Panc1 (cell line): Measurements from ENCODE around the gene PDPK1. TPM values are rescaled to one million over a fixed set of nuclear protein-coding genes. Genes with fewer than 3 reads are reported as not detected.

Experiments
- ATAC-seq: fragments of 200-7000 bp; cut with Tn5 transposase; 2 replicates; pipeline ENCODE4 v1.9.1; 2020; ENCODE audit warnings: mild to moderate bottlenecking, moderate library complexity
- BruUV-seq: library from RNA; stranded (reverse); fragments of 400-500 nt; replicated peaks from 2 replicates; lab custom pipeline; 2021; lab: Mats Ljungman, UMichigan
- CTCF ChIA-PET: fragments of 300-600 bp; sonication (Branson Sonifier 250); formaldehyde crosslinking; loops from one replicate; lab custom pipeline; 2022; ENCODE audit warnings: antibody characterized with exemption; lab: Charles Lee
- POLR2A ChIA-PET: fragments of 300-600 bp; sonication (Branson Sonifier 250); formaldehyde crosslinking; loops from one replicate; lab custom pipeline; 2022; ENCODE audit warnings: antibody characterized with exemption; lab: Charles Lee
- DNase-seq: peaks from one replicate; pipeline ENCODE4 v3.0.0-alpha.2; 2010; ENCODE audit warnings: low read depth, low spot score
- H3K27ac ChIP-seq: 2 replicates; pipeline ENCODE4 v1.5.1; 2011; ENCODE audit warnings: mild to moderate bottlenecking, low read length, inconsistent platforms
- H3K27me3 ChIP-seq: fragments of 200-500 bp; sonication (Bioruptor generic); 2 replicates; pipeline ENCODE4 v1.6.0; 2014; ENCODE audit warnings: low read length, inconsistent platforms; ENCODE audit not compliant: control insufficient read depth, insufficient read depth
- H3K36me3 ChIP-seq: fragments of 200-500 bp; sonication (Bioruptor generic); 2 replicates; pipeline ENCODE4 v1.5.1; 2014; ENCODE audit warnings: inconsistent platforms, mild to moderate bottlenecking, low read length, moderate library complexity; ENCODE audit not compliant: control insufficient read depth, insufficient read depth
- H3K4me1 ChIP-seq: 2 replicates; pipeline ENCODE4 v1.5.1; 2011; ENCODE audit warnings: inconsistent platforms, mild to moderate bottlenecking, low read length, moderate library complexity; ENCODE audit not compliant: control insufficient read depth, insufficient read depth
- H3K4me3 ChIP-seq, 2 experiments: 2 replicates each; pipeline ENCODE4 v1.5.1; 2011 to 2012; ENCODE audit warnings: low read depth in 2 of 2, low read length in 2 of 2, mild to moderate bottlenecking in 2 of 2, inconsistent platforms in 1 of 2, moderate library complexity in 1 of 2
- H3K9me3 ChIP-seq: fragments of 200-500 bp; sonication (Bioruptor generic); 2 replicates; pipeline ENCODE4 v1.5.1; 2014; ENCODE audit warnings: low read depth, mild to moderate bottlenecking, inconsistent platforms, low read length, moderate library complexity; ENCODE audit not compliant: control insufficient read depth, insufficient read depth
- POLR2AphosphoS5 ChIP-seq: IDR thresholded peaks from 2 replicates; pipeline ENCODE4 v1.6.1; 2012; ENCODE audit warnings: mild to moderate bottlenecking, low read depth, low read length, moderate library complexity
- SIN3A ChIP-seq: IDR thresholded peaks from 2 replicates; pipeline ENCODE4 v1.6.1; 2012; ENCODE audit warnings: low read depth, mild to moderate bottlenecking, low read length, moderate library complexity, borderline replicate concordance; ENCODE audit not compliant: insufficient read depth
- TCF7L2 ChIP-seq: IDR thresholded peaks from 2 replicates; pipeline ENCODE4 v1.6.1; 2011; ENCODE audit warnings: mild to moderate bottlenecking, low read depth, low read length, inconsistent platforms
- in situ Hi-C: cut with HindIII; loops from 2 replicates; pipeline ENCODE4 v1.10.0; 2016; ENCODE audit warnings: low sequenced_read_pairs, low pct_unique_long_range_greater_than_20kb
- intact Hi-C: fragments of 100-400 bp; cut with micrococcal nuclease; formaldehyde crosslinking; loops from one replicate; pipeline ENCODE4 v1.10.0; 2022; ENCODE audit not compliant: unreplicated experiment
- total RNA-seq: library from RNA; stranded (reverse); gene quantifications from one replicate; pipeline ENCODE4 v1.2.1, GENCODE V29; 2021; ENCODE audit not compliant: unreplicated experiment
- TF ChIP-seq, protein P1 (sequence below): fragments of 450-650 bp; IDR thresholded peaks from 2 replicates; pipeline ENCODE4 v1.5.1; 2017; ENCODE audit warnings: mild to moderate bottlenecking
- TF ChIP-seq, protein P2 (sequence below), 2 experiments: IDR thresholded peaks; 2 replicates each; pipeline ENCODE4 v1.6.1; 2011 to 2012; ENCODE audit warnings: low read depth in 2 of 2, control low read depth in 1 of 2, low read length in 1 of 2, mild to moderate bottlenecking in 1 of 2, moderate library complexity in 1 of 2; ENCODE audit not compliant: insufficient read depth in 1 of 2

PDPK1 gene
- total RNA-seq, 1 experiment from 2014 or later, result 43.2 TPM

DNA sequence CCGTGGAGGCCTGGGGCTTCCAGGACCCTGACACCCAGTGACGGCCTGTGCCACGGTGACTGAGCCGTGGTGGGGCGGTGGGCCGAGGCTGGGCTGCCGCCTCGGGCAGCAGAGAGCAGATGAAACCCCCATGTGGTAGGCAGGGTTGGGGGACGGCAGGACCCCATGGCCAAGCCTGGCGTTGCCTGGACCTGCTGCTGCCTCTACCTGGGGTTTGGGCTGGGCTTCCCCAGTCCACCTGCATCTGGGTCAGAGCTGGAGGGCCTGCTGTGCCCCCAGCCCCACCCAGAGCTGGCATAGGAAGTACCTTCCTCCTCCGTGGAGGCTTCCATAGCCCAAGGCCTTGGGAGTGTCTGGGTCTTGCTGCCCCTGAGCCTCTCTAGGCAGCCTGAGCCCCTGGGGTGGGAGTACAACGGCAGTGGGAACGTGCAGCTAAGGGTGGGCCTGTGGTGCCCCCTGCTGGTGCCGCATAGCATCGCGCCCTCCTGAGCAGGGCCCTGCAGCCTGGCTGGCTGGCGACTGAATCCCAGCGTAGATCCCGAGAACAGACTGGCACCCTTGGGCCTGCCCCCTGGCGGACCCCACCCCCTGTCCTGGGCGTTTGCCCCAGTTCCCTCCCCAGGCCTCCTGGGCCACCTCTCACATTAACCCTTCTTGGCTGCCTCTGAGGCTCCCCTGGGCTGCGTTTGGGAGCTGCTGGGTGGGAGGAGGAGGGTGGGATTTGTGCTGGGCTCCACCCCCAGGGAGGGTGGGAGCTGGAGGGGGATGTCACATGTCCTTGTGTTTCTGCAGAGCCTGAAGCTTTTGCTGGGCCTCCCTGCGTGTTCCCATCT is 36.7 kb upstream of the PDPK1 start:
- no peak for TF ChIP-seq POLR2AphosphoS5
- no peak for TF ChIP-seq TCF7L2
- no peak for TF ChIP-seq SIN3A
- TF ChIP-seq, protein P1, sequence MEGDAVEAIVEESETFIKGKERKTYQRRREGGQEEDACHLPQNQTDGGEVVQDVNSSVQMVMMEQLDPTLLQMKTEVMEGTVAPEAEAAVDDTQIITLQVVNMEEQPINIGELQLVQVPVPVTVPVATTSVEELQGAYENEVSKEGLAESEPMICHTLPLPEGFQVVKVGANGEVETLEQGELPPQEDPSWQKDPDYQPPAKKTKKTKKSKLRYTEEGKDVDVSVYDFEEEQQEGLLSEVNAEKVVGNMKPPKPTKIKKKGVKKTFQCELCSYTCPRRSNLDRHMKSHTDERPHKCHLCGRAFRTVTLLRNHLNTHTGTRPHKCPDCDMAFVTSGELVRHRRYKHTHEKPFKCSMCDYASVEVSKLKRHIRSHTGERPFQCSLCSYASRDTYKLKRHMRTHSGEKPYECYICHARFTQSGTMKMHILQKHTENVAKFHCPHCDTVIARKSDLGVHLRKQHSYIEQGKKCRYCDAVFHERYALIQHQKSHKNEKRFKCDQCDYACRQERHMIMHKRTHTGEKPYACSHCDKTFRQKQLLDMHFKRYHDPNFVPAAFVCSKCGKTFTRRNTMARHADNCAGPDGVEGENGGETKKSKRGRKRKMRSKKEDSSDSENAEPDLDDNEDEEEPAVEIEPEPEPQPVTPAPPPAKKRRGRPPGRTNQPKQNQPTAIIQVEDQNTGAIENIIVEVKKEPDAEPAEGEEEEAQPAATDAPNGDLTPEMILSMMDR, result peak; percentile 97
- TF ChIP-seq, protein P2, sequence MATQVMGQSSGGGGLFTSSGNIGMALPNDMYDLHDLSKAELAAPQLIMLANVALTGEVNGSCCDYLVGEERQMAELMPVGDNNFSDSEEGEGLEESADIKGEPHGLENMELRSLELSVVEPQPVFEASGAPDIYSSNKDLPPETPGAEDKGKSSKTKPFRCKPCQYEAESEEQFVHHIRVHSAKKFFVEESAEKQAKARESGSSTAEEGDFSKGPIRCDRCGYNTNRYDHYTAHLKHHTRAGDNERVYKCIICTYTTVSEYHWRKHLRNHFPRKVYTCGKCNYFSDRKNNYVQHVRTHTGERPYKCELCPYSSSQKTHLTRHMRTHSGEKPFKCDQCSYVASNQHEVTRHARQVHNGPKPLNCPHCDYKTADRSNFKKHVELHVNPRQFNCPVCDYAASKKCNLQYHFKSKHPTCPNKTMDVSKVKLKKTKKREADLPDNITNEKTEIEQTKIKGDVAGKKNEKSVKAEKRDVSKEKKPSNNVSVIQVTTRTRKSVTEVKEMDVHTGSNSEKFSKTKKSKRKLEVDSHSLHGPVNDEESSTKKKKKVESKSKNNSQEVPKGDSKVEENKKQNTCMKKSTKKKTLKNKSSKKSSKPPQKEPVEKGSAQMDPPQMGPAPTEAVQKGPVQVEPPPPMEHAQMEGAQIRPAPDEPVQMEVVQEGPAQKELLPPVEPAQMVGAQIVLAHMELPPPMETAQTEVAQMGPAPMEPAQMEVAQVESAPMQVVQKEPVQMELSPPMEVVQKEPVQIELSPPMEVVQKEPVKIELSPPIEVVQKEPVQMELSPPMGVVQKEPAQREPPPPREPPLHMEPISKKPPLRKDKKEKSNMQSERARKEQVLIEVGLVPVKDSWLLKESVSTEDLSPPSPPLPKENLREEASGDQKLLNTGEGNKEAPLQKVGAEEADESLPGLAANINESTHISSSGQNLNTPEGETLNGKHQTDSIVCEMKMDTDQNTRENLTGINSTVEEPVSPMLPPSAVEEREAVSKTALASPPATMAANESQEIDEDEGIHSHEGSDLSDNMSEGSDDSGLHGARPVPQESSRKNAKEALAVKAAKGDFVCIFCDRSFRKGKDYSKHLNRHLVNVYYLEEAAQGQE (IDR thresholded peaks at IDR 0.05; ENCODE audit: insufficient read depth in 1 of 2, low read depth in 2 of 2, low read length in 1 of 2), result peak in 1 of 2 experiments; percentile 52; a peak in 1 of 4 replicates
- intact Hi-C loops, result no loop called here
- no peak overlapping the region for H3K4me3 ChIP-seq
- H3K9me3 ChIP-seq, result no peaks in the 10 kb centered on the region
- DNase-seq, result peak; percentile 42
- peaks cover 23% of the 10 kb centered on the region for H3K4me1 ChIP-seq
- H3K27me3 ChIP-seq, result no peaks in the 10 kb centered on the region
- CTCF ChIA-PET, result interaction anchor here (0.6 to 1.9 kb wide), 8 partner anchors 13 to 212 kb away, joined by 3 to 6 read pairs (median 4); partner anchors contain the start of genes NTN3 and TBC1D24
- no peak overlapping the region; the same call in 1 of the 2 replicates for H3K27ac ChIP-seq
- peak; percentile 94 for ATAC-seq
- POLR2A ChIA-PET, result interaction anchor here (0.6 to 0.7 kb wide), 2 partner anchors 32 to 33 kb away, joined by 5 to 10 read pairs; no protein-coding TSS in a partner anchor
- H3K36me3 ChIP-seq, result no peaks in the 10 kb centered on the region; the same call in 1 of the 2 replicates
- in situ Hi-C loops, result no loop called here
- no TSS peak for BruUV-seq

DNA sequence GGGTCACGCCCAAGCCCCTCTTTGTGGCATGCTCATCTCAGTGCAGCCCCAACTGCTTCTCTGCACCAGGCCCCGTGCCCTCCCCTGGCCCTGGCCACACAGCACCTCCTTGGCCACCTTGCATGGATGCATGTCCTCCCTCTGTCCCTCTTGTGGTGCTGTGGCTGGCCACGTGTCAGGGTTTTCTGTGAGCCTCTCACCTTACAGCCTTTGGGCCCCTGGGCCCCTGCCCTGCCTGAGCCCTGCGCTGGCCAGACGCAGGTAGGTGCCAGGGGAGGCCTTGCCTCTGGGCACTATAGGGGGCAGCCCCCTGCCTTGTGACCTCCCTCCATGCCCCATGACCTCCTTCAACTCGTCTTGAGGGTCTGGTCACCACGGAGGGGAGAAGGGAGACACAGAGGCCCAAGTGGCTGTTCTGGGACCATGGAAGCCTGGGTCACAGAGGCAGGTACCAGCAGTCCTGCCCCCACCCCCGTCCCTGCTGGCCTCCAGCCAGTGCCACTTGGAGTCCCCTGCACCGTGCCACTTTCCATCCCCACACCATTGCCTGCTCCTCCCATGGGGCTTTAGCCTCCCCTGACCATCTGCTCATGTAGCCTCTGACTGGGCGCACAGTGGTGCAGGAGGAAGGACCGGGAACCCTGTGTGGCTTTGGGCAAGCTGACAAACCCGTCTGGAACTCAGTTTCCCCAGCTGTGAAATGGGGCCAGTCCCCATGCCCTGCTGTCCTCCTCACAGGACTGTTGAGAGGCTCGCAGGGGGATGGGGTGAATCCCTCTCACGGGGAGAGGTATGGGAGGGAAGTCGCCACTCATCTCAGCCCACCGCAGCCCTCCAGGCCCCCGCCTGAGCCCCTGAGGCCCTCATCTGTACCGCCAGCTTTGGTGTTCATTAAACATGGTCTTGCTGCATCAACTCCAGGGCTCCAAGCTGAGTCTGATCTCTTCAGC is 35.6 kb upstream of the PDPK1 start:
- H3K4me1 ChIP-seq, result peaks cover 23% of the 10 kb centered on the region
- TF ChIP-seq, protein P1, result no peak
- TF ChIP-seq SIN3A (no peak), POLR2AphosphoS5 (no peak), TCF7L2 (no peak)
- TF ChIP-seq, protein P2 (IDR thresholded peaks at IDR 0.05; ENCODE audit: insufficient read depth in 1 of 2, low read depth in 2 of 2, low read length in 1 of 2), result no peak
- intact Hi-C loops, result no loop called here
- H3K9me3 ChIP-seq, result no peaks in the 10 kb centered on the region
- ChIA-PET CTCF (interaction anchor here (0.7 to 1.9 kb wide), 6 partner anchors 22 to 213 kb away, joined by 3 to 6 read pairs (median 4); partner anchors contain the start of genes NTN3 and TBC1D24), POLR2A (interaction anchor here (0.6 to 0.7 kb wide), 2 partner anchors 34 to 35 kb away, joined by 5 to 10 read pairs; no protein-coding TSS in a partner anchor)
- no peaks in the 10 kb centered on the region; the same call in 1 of the 2 replicates for H3K36me3 ChIP-seq
- H3K27ac ChIP-seq, result no peak overlapping the region; the same call in 1 of the 2 replicates
- BruUV-seq, result no TSS peak
- no peak overlapping the region for H3K4me3 ChIP-seq
- DNase-seq, result no peak
- ATAC-seq, result no peak
- in situ Hi-C loops, result no loop called here
- H3K27me3 ChIP-seq, result no peaks in the 10 kb centered on the region
